Activated CD4-positive, CD25-positive, alpha-beta regulatory T cell treated with anti-CD3 and anti-CD28 coated beads, Interleukin-2, amount 50 U/mL, for 72 hours (primary cell): ENCODE results near the gene TOX3.

Experiments
- DNase-seq: peaks from one replicate; pipeline ENCODE4 v3.0.0; 2021

Gene TOX3

DNA sequence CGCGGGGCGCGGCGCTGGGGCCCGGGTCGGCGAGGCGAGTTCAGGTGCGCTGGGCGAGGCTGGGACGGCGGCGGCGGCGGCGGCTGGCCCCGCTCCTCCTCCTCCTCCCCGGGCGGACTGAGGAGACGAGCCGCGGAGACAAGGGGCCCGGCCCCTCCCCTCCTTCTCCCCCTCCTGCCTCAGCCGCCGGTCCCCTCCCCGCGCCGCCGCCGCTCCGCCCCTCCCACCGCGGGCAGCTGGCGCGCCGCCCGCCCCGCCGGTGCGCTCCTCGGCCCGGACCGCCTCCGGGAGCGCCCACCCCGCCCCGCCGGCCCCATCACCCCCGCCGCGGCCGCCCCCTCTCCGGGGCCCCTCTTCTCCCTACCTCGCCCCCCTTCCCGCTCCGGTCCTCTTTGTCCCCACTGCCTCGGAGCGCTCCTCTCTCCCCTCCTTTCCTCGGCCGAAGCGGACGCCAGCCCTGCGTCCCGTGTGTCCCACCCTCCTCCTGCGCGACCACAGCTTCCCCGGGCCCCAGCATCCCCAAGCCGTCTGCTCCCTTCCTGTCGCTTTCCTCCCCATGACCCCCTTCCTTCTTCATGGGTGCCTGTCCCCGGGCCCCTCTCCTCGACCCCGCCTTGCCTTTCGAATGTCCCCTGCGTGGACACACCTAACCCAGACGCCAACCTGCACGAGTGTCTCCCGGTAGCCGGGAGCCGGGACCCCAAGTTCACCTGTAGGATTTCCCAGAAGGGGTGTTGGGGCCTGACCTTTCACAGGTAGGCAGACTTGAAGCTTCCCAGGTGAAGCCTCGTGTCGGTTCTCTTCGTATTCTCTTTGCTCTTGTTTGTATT is at the start of gene TOX3:
TSS of gene TOX3 (minus strand) at position 140 of the 830 bp plus-strand sequence. CDS start 420 bp downstream, outside the sequence.
- no peak for DNase-seq

DNA sequence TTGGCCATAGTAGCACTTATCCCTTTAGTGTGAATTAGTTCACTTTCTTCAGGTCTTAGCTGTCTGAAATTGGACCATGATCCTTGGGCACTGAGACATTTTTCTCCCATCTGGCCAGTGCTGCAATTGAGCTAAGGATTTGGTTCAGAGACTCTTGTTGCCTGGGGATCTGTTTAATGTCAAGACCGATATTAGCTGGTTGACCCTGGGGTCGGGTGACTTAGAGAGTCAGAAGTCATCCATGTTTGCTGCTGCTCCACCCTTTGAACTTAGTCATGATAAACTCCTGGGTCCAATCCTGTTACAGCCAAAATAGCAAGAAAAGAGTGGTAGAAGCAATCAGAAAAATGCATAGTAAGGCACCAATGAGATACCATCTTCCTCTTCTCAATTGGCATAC is 45.8 kb upstream of the TOX3 start:
- no peak for DNase-seq

DNA sequence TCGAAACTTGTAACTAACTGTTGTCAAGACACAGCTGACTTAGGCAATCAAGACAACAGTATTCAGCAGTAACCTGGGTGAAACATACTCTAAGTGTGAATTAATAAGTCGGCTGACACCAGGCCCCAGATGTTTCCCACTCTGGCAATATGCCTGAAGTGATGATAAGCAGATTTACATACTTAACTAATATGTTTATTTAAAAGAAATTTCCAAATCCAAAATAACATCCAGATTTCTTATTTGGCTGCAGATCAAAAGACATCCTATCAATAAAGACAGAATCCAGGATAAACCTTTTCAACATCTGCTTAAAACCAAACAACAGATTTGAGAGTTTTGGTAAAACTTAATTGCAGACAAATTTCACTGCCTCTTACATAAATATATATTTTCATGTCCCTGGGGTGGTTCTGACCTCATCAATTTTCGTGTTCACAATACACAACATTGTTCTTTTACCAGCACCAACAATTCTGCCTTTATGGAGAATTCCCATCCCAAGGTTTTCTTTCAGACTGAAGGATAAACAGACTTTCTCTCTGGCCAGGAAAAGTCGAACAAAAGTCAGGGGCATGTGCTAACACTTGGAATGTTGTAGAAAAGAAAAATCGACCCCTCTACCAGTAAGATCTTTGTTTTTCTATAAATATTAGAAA is 45.1 kb upstream of the TOX3 start:
- DNase-seq, result no peak

DNA sequence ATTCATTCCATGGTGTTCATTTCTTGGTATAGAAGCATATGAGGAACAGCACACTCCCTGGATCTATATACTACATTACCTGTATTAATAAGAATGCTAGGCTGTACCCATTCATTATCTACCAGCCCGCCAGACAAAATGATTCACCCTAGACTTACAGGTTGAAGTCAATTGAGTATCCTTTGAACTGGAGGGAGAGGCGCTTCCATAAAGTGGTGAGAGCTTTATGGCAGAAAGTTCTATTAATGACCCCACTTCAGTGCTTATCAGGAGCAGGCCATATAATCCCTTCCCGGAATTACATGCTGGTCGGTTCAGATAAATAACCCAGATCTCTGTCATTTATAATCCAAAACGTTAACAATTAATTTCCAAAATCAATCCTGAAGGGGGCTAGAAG is 44.5 kb upstream of the TOX3 start:
- DNase-seq, result no peak

DNA sequence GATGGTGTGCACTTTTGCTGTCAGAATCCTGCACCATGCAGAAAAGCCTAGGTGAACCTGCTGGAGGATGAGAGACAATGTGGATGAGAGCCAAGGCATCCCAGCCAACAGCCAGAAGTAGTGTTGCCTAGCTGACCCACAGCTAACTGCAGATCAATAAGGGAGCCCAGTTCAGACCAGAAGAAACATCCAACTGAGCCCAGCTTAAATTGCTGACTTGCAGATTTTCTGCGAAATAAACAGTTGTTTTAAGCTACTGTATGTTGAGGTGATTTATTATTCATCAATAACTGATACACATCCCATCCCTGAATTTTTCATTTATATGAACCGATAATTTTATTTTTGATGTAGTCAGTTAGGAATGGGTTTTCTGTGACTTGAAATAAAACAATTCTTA is 39.2 kb upstream of the TOX3 start:
- DNase-seq, result no peak

DNA sequence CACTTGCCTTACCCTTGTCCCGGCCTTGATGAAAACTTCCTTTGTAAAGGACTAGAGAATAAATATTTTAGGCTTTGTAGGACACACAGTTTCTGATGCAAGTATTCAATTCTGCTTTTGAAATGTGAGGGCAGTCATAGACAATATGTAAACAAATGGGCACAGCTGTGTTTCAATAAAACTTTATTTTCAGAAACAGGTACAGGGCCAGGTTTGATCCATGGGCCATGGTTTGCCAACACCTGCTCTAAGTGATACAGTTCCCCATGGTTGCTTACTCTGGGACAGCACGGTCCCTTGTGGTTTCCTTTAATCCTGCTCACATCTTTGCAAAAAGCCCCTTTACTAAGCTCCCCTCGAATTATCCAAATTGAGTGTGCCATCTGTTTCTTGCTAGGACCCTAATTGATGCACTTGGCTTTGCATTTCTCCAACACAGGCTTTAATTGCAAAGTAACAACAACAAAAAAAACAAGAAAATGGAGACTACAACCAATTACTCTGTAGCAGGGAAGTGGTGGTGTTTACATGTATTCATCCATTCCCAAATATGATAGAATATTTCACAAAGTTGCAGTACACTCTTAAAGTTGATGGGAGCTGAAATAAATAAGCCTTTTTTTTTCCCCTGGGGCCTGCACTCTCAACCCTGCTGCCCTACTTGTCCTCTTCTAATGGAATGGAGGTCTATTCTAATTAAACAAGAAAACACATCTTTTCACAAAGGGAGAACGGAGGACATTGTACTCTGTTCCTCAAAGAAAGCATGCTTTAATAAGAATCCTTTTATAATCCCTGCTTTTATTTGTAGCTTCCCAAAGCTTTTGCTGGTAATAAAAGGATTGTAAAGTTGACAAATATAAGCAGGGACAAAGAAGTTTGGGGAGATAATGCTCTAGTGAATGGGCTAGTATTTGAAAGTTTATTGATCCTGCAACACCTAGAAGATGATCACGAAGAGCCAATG is 37.7 kb upstream of the TOX3 start:
- DNase-seq, result no peak

DNA sequence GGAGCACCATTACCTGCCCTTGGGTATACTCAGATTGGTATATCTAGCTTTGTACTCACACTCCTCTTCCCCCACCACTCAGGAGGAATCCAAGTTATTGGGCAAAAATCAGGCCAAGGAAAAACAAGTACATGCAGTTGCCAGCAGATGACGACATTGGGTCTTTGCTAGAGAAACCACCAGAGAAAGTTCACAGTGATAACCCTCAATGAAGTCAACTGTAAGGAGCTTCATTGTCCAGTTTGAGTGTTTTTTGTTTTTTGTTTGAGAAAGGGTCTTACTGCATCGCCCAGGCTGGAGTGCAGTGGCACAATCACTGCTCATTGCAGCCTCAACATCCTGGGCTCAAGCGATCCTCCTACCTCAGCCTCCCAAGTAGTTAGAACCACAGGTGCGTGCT is 34.6 kb upstream of the TOX3 start:
- DNase-seq, result no peak

DNA sequence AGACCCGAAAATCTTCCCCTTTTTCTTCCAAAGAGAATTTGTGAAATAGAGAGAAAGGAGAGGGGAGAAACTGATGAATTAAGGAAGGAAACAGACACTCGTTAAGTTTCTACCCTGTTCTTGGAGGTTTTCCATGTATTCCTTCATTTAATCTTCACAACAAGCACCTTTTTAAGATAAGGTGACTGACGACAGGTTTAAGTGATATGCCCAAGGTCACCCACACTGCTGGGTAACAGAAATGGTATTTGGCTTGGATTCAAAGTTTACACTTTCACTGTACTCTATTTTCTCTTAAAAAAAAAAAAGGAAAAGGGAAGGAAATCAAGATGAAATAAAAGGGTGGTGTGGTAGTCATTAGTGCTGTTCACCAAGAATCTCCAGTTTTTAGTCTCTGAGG is 33.5 kb upstream of the TOX3 start:
- DNase-seq, result no peak

DNA sequence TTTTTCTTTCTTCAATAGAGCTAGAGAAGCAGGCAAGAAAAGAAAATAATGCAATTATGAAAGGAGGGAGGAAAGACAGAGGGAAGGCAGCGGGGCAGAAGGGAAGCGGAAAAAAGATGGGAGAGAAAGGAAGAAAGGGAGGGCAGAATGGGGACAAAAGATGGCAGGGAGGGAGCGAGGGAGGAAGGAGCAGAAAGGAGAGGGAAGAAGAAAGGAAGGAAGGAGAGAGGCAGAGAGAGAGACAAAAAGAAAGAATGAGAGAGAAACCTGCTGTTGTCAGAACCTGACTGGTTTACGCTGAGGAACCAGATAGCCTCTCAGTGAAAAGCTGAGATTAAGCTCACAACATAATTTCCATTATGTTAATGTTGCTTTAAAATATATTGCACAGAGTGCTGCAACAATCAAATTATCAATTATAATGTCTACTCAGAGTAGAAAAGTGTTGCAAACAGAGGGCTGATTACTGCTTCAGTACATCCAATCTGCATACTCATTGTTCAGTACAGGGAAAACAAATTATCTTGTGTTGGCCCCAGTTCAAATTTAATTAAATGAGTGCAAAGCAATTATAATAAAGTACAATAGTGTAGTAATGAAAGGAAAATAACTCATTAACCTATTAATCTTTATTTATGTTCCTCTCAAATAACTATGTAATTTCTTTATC is 32.0 kb upstream of the TOX3 start:
- no peak for DNase-seq

DNA sequence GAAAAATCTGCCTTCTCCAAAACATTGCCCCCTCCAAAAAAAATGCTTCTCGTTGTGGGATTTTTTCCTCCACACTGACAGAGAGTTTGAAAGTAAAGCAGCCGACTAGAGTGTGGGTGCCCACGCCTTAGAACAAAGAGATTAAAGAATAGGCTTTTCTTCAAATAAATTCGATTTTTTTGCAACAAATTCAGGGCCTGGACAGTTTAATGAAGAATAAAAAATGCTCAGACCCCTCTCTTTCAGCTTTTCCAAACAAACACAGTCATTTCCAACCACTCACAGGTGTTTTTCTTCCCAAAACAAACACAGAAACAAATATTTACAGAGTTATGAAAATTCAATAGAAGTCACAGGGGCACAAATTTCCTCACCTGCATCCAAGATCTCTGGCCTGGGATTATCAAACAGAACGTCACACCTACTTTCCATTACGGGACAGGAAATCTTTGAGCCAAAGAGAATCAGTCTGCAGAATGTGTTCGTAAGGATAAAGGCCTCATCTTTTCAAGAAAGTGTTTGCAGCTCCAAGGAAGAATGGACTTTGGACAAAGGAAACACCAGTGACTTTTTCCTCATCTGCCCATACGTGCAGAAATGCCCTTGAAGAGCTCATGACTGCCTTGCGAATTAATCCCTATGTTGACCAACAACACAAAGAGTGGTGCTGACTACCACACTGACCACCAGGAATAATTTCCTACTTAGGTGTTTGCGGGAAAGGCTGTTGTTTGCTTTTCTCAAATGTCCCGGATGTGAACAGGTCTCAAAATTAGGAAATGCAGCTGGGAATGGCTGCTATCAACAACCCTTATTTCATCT is 31.3 kb upstream of the TOX3 start:
- DNase-seq, result no peak

DNA sequence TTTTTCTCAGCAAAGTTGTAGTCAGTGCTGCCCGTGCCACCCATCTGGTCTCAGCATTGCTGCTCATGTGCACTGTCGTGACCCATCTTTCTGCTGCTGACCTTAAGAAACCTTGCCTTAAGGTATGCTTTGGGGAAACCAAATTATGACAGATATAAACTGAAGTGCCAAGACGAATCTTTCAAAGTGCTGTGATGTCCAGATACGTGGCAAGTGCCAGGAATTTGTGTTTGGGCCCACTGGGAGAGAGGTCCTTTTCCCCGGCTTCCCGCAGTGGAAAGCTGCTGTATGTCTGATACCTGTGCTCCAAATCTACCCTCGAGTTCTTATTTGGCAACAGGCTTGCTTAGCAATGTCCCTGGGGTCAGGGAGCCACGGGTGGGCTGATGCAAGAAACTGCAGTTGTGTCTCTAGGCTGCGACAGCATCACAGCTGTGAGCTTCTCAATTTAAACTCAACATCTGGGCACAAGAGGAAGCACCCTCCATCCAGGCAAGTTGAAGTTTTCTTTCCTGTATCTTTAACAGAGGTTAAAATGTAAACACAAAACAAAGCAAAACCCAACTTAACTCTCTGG is 30.3 kb upstream of the TOX3 start:
- no peak for DNase-seq

DNA sequence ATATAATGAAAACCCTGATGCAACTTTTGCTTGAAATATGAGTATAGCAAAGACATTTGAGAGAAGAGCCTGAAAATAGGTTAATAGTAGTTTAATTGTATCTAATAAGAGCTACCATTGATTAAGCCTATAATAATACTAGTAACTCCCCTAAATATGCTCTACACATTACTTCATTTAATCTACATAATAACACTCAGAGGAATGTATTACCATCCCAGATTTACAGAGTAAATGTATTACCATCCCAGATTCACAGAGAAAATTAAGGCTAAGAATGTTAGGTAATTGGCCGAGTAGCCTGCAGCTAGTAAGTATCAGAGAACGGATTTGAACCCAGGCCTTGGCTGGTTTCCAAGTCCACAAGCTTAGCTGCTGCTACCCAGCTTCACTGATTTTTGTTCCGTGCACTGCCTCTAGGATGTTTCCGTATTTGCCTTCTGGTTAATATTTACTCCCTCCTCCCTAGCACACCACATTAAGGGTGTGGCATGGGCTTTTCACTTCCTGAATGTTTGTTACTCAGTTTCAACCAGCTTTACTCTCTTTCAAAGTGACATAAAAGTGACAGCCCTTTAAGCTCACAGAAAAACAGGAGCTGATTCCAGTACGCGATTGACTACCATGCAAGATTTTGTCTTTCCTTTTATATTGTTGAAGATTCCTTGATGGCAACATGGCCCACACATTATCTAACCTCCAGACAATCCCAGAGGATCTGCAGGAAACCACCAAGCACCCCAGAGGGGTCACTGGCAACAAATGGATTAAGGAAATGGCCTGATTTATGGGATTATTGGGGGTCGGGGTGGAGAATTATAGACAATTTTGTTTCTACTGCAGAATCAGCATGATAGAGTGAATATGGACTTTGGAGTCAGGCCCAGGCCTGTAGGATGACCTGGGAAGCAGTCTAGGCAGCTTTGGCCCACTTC is 26.7 kb upstream of the TOX3 start:
- DNase-seq, result no peak

DNA sequence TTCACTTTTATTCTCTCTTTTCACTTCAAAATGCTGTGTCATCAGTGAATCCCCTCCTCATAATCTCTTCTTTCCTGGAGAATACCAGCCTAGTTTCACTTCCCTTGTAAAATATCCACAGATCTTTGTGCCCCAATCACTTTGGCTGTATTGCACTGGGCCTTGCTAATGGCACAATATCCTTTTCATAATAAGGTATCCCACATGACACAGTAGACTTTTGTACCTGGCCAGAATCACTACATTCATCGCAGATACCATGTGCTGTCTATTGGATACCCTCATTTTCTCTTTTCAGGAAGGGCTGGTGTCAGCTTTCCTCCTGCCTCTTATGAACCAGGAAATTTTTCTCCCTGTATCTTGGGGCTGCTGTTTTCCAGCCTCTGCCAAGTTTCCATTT is 25.7 kb upstream of the TOX3 start:
- DNase-seq, result no peak

DNA sequence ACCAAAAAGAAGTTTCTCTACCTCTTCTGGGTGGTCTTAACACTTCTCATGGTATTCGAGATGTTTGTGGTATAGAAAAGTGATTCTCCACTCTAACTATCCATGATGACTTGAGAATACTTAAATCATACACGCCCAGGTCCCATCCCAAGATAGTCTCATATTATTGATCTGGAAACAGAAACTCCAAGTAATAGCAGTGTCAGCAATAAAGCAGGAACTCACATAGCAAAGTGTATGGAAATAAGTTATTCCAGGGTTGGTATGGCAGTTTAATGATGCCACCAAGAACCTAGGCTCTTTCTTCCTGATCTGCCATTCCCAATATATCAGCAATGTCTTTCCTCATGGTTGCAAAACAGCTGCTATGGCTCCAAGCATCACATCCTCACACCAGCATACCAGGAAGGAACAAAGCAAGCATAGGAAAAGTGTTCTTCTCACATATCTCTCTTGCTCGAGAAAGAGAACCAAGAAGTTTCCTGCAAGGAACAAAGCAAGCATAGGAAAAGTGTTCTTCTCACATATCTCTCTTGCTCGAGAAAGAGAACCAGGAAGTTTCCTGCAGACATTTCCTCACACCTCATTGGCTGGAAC is 23.6 kb upstream of the TOX3 start:
- DNase-seq, result no peak

DNA sequence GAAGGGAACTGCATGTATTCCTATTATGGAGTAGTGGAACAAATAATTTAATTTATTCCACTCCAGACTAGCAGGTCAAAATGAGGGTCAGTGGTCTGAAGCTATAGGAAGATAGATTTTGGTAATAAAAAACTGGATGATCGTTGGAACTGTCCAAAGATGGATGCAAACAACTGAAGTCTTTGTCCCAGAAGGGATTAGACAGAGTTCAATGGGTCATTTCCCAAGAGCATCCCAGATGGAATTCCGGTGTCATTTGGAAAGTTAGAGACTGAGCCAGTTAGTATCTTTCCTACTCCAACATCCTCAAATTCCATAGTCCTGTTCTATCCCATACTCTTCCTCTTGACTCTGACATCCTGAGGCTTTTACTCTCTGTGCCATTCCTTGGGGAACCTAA is 22.8 kb upstream of the TOX3 start:
- no peak for DNase-seq

DNA sequence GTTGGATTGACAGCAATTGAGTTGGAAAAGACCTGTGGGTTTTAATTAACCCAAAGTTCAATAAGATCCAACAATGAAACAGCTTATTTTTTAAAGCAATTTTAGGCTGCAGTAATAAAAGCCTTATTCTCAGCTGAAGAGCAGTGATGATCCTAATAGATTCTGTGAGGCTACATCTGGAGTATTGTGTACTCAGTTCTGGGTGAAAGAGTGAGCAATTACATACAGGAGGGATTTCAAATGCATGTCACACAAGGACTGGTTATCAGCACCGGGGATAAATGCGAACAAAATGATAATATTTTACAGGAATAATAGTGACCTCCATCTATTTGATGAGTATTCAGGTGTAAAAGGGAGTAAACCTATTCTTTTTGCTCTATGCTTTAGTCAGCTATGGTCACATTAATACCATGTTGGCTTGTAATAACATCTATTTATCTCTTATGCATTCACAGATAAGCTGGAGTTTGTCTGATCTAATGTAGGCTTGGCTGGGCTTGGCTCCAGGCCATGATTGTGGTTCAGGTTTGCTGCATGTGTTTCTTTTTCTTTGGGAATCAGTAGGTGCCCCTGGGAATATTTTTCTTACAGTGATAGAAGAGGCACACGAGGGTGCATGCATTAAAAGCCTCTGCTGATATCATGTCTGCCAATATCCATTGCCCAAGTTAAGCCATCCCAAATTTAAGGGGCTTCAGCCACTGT is 22.2 kb upstream of the TOX3 start:
- no peak for DNase-seq

DNA sequence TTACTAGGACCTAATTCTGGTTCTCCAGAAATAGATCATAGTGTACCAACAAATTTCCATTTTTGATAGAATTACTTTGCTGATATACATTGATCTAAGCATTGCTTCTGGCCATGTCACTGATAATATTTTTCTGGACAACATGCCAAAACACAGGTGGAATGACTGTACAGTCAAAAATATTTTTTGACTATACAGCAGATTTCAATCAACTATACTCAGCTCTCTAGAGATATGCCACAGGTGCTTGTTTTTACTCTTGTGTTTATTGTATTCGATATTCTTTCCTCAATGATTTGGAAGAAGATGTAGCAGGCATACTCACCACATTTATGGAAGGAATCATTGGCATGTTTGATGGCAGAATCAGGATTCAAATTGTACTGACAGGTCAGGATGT is 21.6 kb upstream of the TOX3 start:
- DNase-seq, result no peak

DNA sequence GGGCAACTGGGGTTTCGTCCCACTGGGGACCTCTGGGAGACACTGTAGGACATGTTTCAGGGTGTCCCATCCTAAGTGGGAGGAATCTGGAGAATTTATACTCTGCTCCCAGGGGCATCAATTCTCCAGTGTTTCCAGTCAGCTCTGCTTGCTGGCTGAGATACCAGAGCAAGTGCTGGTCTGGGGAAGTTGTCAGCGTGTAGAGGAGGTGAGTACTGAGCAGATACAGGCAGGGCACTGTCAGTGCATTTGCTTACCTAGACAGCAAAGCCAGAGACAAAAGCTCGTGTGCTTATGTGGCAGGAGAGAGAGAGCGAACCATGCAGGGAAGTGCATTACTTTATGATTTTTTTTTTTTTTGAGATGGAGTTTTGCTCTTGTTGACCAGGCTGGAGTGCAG is 20.2 kb upstream of the TOX3 start:
- no peak for DNase-seq
